GM12878 (cell line): ENCODE measurements around the gene GNGT2. TPM values are rescaled to one million over a fixed set of nuclear protein-coding genes. Genes with fewer than 3 reads are reported as not detected.

Experiments used
- ATAC-seq: fragments of 200-7000 bp; cut with Tn5 transposase; 3 replicates; pipeline ENCODE4 v1.9.1; 2020; ENCODE audit warnings: mild to moderate bottlenecking, moderate library complexity
- BruUV-seq: library from RNA; stranded (reverse); fragments of 400-500 nt; replicated peaks from 2 replicates; lab custom pipeline; 2021; lab: Mats Ljungman, UMichigan
- CTCF ChIA-PET: fragments of 300-600 bp; sonication (Branson Sonifier 250); formaldehyde crosslinking; extraction: SDS; loops from one replicate; lab custom pipeline; 2021; ENCODE audit warnings: inconsistent platforms; lab: Yijun Ruan, JAX
- POLR2A ChIA-PET: fragments of 350-600 bp; formaldehyde crosslinking; extraction: SDS; loops from one replicate; lab custom pipeline; 2021; ENCODE audit warnings: inconsistent platforms; lab: Charles Lee
- RAD21 ChIA-PET: fragments of 300-600 bp; sonication (Branson Sonifier 250); formaldehyde crosslinking; loops from one replicate; lab custom pipeline; 2023; ENCODE audit warnings: antibody characterized with exemption; ENCODE audit not compliant: unreplicated experiment; lab: Charles Lee
- SMC1A ChIA-PET: fragments of 300-600 bp; sonication (Branson Sonifier 250); formaldehyde crosslinking; loops from one replicate; lab custom pipeline; 2023; ENCODE audit not compliant: unreplicated experiment, uncharacterized antibody; lab: Charles Lee
- DNase-seq: peaks from one replicate; pipeline ENCODE4 v3.0.0-alpha.2; 2011; ENCODE audit warnings: low read depth, low spot score
- FAIRE-seq: peaks from 3 replicates; lab custom pipeline; 2011; peaks lifted over from hg19 to GRCh38; lab: Jason Lieb, UNC
- H2AFZ ChIP-seq: 2 replicates; pipeline ENCODE4 v1.6.0; 2011; ENCODE audit warnings: low read depth, low read length, control low read depth; ENCODE audit not compliant: control insufficient read depth
- H3K27ac ChIP-seq: 2 replicates; pipeline ENCODE4 v1.5.1; 2011; ENCODE audit warnings: control low read depth; ENCODE audit not compliant: control insufficient read depth, insufficient read depth
- H3K27me3 ChIP-seq, 2 experiments: replicated peaks in 1 of 2; 2 replicates each; pipeline versions ENCODE4 v1.6.0 to v1.6.1; 2011; ENCODE audit warnings: low read length in 1 of 2; ENCODE audit not compliant: control insufficient read depth in 2 of 2, insufficient read depth in 2 of 2
- H3K36me3 ChIP-seq, 2 experiments: 2 replicates each; pipeline ENCODE4 v1.5.1; 2011; ENCODE audit warnings: low read length in 1 of 2; ENCODE audit not compliant: control insufficient read depth in 2 of 2, insufficient read depth in 2 of 2
- H3K4me1 ChIP-seq: 2 replicates; pipeline ENCODE4 v1.6.1; 2011; ENCODE audit warnings: mild to moderate bottlenecking, low read length, moderate library complexity, mixed read lengths; ENCODE audit not compliant: control insufficient read depth, insufficient read depth
- H3K4me2 ChIP-seq: 2 replicates; pipeline ENCODE4 v1.6.0; 2011; ENCODE audit warnings: control low read depth; ENCODE audit not compliant: control insufficient read depth, insufficient read depth
- H3K4me3 ChIP-seq: fragments of 200-600 bp; sonication (generic); 2 replicates; pipeline ENCODE4 v1.5.1; 2016
- H3K79me2 ChIP-seq: 2 replicates; pipeline ENCODE4 v1.6.0; 2011; ENCODE audit warnings: low read length; ENCODE audit not compliant: control insufficient read depth, insufficient read depth
- H3K9ac ChIP-seq: 2 replicates; pipeline ENCODE4 v1.8.0; 2011; ENCODE audit warnings: low read length, control low read depth, mixed read lengths; ENCODE audit not compliant: control insufficient read depth, insufficient read depth
- H3K9me3 ChIP-seq: replicated peaks from 3 replicates; pipeline ENCODE4 v1.5.1; 2011; ENCODE audit warnings: mild to moderate bottlenecking, low read length; ENCODE audit not compliant: control insufficient read depth, insufficient read depth
- H4K20me1 ChIP-seq: 2 replicates; pipeline ENCODE4 v1.6.0; 2011; ENCODE audit not compliant: control insufficient read depth, insufficient read depth
- EZH2 ChIP-seq: IDR thresholded peaks from 2 replicates; pipeline ENCODE4 v1.6.1; 2012; ENCODE audit warnings: low read depth, mild to moderate bottlenecking, control low read depth, inconsistent platforms, low read length, borderline replicate concordance; ENCODE audit not compliant: control insufficient read depth
- FOXM1 ChIP-seq: IDR thresholded peaks from 2 replicates; pipeline ENCODE4 v1.6.1; 2012; ENCODE audit warnings: low read depth, mild to moderate bottlenecking, inconsistent platforms, low read length, moderate library complexity
- SIN3A ChIP-seq: IDR thresholded peaks from 2 replicates; pipeline ENCODE4 v1.6.1; 2012; ENCODE audit warnings: low read depth, low read length, improper control_type of control experiment
- SUZ12 ChIP-seq: fragments of 200-600 bp; sonication (generic); IDR thresholded peaks from one replicate; pipeline ENCODE4 v1.6.1; 2018; ENCODE audit warnings: antibody characterized with exemption, mild to moderate bottlenecking; ENCODE audit not compliant: unreplicated experiment
- TCF3 ChIP-seq: IDR thresholded peaks from 2 replicates; pipeline ENCODE4 v1.6.1; 2012; ENCODE audit warnings: low read depth, mild to moderate bottlenecking, low read length, borderline replicate concordance; ENCODE audit not compliant: insufficient read depth
- WGBS: methylation state at CpG from one replicate; pipeline ENCODE4 v1.1.6; 2016; ENCODE audit warnings: low lambda C conversion rate; ENCODE audit not compliant: insufficient replicate concordance, insufficient coverage; ENCODE audit errors: missing lambda C conversion rate; 5-methylcytosine and 5-hydroxymethylcytosine counted together
- in situ Hi-C: fragments of 300-500 bp; cut with MboI; formaldehyde crosslinking; loops from 9 replicates; pipeline ENCODE4 v1.14.3; 2018; ENCODE audit warnings: mixed read lengths
- intact Hi-C: fragments of 100-400 bp; cut with micrococcal nuclease; formaldehyde crosslinking; loops from one replicate; pipeline ENCODE4 v1.14.2; 2022; ENCODE audit not compliant: unreplicated experiment
- polyA plus RNA-seq, 11 experiments: library from polyadenylated mRNA; depleted of rRNA in 4 of 11; unstranded in 6 of 11; stranded (reverse) in 5 of 11; fragments of >200 nt; fragmentation: Nextera tagmentation in 4 of 11; fragmentation: Illumina TruSeq in 1 of 11; extraction: Ambion mirVana in 4 of 11; extraction: Trizol in 1 of 11; gene quantifications; 1 replicate in 1 of 11; 2 replicates in 10 of 11; pipeline versions ENCODE4 v1.2.1 to v1.2.3, GENCODE V29; 2011 to 2016; ENCODE audit warnings: inconsistent platforms in 2 of 11, missing spikeins in 2 of 11, low read depth in 1 of 11
- total RNA-seq, 4 experiments: library from RNA; depleted of rRNA in 3 of 4; stranded (reverse); fragments of >200 nt in 3 of 4; fragmentation: Illumina TruSeq in 1 of 4; extraction: Trizol in 1 of 4; gene quantifications; 2 replicates each; pipeline versions ENCODE4 v1.2.1 to v1.2.3, GENCODE V29; 2013 to 2021
- TF ChIP-seq, protein P1 (sequence below): IDR thresholded peaks from 2 replicates; pipeline ENCODE4 v1.6.1; 2012; ENCODE audit warnings: low read depth, low read length, improper control_type of control experiment
- TF ChIP-seq, protein P2 (sequence below): fragments of 450-650 bp; IDR thresholded peaks from 2 replicates; pipeline ENCODE4 v1.6.1; 2017; ENCODE audit warnings: mild to moderate bottlenecking, low read depth, inconsistent platforms; ENCODE audit not compliant: poor library complexity, severe bottlenecking

GNGT2 gene
- total and polyA plus RNA-seq, 10 of the 15 experiments (the other 5 are each of a cell fraction or from before 2014, with no cell fraction given), result 15.3 to 60.4 (median 32.0) TPM

DNA sequence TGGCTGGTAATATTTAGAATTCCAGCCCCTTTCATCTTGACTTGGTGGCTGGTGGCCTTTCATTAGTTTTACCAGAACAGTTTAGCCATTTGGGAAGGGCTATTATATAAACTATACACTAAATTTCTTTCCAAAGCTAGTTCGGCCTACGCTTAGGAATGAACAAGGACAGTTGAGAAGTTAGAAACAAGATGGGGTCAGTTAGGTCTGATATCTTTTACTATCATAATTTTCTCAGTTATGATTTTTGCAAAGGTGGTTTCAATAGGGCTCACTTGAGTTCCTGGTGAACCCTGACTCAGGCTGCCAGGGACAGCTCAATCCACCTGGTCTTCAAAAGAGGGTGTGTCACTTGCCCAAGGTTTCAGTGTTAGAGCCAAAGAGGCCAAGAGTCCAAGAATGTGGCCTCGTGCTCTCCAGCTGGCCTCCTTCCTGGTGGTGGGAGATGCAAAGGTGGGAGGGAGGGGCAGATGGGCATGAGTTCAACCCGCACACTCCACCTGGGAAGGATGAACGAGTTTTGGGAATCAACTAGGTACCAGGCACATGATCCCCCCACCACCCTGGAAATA is 24.2 kb upstream of the GNGT2 start:
- ChIA-PET RAD21 (no interaction called here), POLR2A (no interaction called here), SMC1A (interaction anchor here (0.6 kb wide), 1 partner anchor 174 kb away, joined by 3 read pairs; no protein-coding TSS in a partner anchor), CTCF (interaction anchor here (0.9 to 1.2 kb wide), 2 partner anchors 54 to 56 kb away, joined by 3 read pairs; no protein-coding TSS in a partner anchor)
- no peak overlapping the region for H3K9ac ChIP-seq
- no peak overlapping the region for H3K4me3 ChIP-seq
- no peaks in the 10 kb centered on the region for H4K20me1 ChIP-seq
- in situ Hi-C loops (no loop called here), intact Hi-C loops (loop anchor here (10.0 kb wide), 1 partner anchor 160 kb away; no protein-coding TSS in a partner anchor)
- DNase-seq (no peak), FAIRE-seq (no peak), ATAC-seq (no peak)
- TF ChIP-seq SUZ12 (no peak), EZH2 (no peak), FOXM1 (no peak), SIN3A (no peak), TCF3 (no peak)
- TF ChIP-seq, protein P1, sequence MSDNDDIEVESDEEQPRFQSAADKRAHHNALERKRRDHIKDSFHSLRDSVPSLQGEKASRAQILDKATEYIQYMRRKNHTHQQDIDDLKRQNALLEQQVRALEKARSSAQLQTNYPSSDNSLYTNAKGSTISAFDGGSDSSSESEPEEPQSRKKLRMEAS, result no peak
- TF ChIP-seq, protein P2, sequence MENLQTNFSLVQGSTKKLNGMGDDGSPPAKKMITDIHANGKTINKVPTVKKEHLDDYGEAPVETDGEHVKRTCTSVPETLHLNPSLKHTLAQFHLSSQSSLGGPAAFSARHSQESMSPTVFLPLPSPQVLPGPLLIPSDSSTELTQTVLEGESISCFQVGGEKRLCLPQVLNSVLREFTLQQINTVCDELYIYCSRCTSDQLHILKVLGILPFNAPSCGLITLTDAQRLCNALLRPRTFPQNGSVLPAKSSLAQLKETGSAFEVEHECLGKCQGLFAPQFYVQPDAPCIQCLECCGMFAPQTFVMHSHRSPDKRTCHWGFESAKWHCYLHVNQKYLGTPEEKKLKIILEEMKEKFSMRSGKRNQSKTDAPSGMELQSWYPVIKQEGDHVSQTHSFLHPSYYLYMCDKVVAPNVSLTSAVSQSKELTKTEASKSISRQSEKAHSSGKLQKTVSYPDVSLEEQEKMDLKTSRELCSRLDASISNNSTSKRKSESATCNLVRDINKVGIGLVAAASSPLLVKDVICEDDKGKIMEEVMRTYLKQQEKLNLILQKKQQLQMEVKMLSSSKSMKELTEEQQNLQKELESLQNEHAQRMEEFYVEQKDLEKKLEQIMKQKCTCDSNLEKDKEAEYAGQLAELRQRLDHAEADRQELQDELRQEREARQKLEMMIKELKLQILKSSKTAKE, result no peak
- H3K4me1 ChIP-seq, result no peaks in the 10 kb centered on the region
- no peaks in the 10 kb centered on the region for H3K27me3 ChIP-seq
- no peaks in the 10 kb centered on the region for H3K36me3 ChIP-seq
- WGBS, result 56% methylated on average over 5 of the region's 5 CpGs
- H3K9me3 ChIP-seq, result no peaks in the 10 kb centered on the region
- BruUV-seq, result no TSS peak
- H3K27ac ChIP-seq, result no peak overlapping the region
- H3K79me2 ChIP-seq, result no peaks in the 10 kb centered on the region
- no peak overlapping the region for H3K4me2 ChIP-seq
- no peak overlapping the region for H2AFZ ChIP-seq
